Nephron (organoid): ENCODE data around the gene DNAH12.
"Not testable (repeated sequence)": the region's sequence is repeated elsewhere in the genome, so short reads cannot be mapped to it uniquely, and the experiment has no call there.

Source experiments
- H3K27ac Mint-ChIP-seq, 3 experiments: 2 replicates each; pipeline ENCODE4 v1.8.0; 2020; ENCODE audit warnings: mixed read lengths in 3 of 3, mild to moderate bottlenecking in 2 of 3, moderate library complexity in 1 of 3
- H3K27me3 Mint-ChIP-seq: 2 replicates; pipeline ENCODE4 v1.8.0; 2021; ENCODE audit warnings: low read depth, mild to moderate bottlenecking, moderate library complexity, mixed read lengths
- H3K36me3 Mint-ChIP-seq: 2 replicates; pipeline ENCODE4 v1.8.0; 2020; ENCODE audit warnings: low read depth, mixed read lengths
- H3K4me1 Mint-ChIP-seq: 2 replicates; pipeline ENCODE4 v1.8.0; 2020; ENCODE audit warnings: mixed read lengths
- H3K4me3 Mint-ChIP-seq, 3 experiments: 2 replicates each; pipeline ENCODE4 v1.8.0; 2020; ENCODE audit warnings: mild to moderate bottlenecking in 3 of 3, mixed read lengths in 3 of 3, moderate library complexity in 2 of 3
- H3K9me3 Mint-ChIP-seq: 2 replicates; pipeline ENCODE4 v1.8.0; 2020; ENCODE audit warnings: mixed read lengths
- CTCF ChIP-seq, 3 experiments: fragments of 200-600 bp; sonication (generic); IDR thresholded peaks; one replicate each; pipeline ENCODE4 v1.5.0; 2021; ENCODE audit warnings: antibody characterized with exemption in 3 of 3; ENCODE audit not compliant: unreplicated experiment in 3 of 3

DNAH12 gene

GRCh38 chr3:57464801-57465200 is 79.3 kb downstream of the DNAH12 start:
- H3K36me3 Mint-ChIP-seq: no peaks in the 10 kb centered on the region
- no peak overlapping the region for H3K27ac Mint-ChIP-seq
- H3K27me3 Mint-ChIP-seq: no peaks in the 10 kb centered on the region
- H3K9me3 Mint-ChIP-seq: no peaks in the 10 kb centered on the region
- no peaks in the 10 kb centered on the region for H3K4me1 Mint-ChIP-seq
- TF ChIP-seq CTCF (IDR thresholded peaks at IDR 0.05; ENCODE audit: unreplicated experiment in 3 of 3): peak in 1 of 3 experiments; percentile 14
- no peak overlapping the region for H3K4me3 Mint-ChIP-seq

GRCh38 chr3:57464011-57464410 is 80.1 kb downstream of the DNAH12 start:
- no peak for TF ChIP-seq CTCF (IDR thresholded peaks at IDR 0.05; ENCODE audit: unreplicated experiment in 3 of 3)
- no peaks in the 10 kb centered on the region for H3K27me3 Mint-ChIP-seq
- H3K9me3 Mint-ChIP-seq: no peaks in the 10 kb centered on the region
- H3K27ac Mint-ChIP-seq: no peak overlapping the region
- no peaks in the 10 kb centered on the region for H3K36me3 Mint-ChIP-seq
- H3K4me3 Mint-ChIP-seq: no peak overlapping the region
- no peaks in the 10 kb centered on the region for H3K4me1 Mint-ChIP-seq

GRCh38 chr3:57451150-57451846 is 92.8 kb downstream of the DNAH12 start:
- Mint-ChIP-seq H3K4me1 (peaks cover 15% of the 10 kb centered on the region), H3K27ac (no peak overlapping the region), H3K9me3 (no peaks in the 10 kb centered on the region), H3K27me3 (no peaks in the 10 kb centered on the region), H3K36me3 (no peaks in the 10 kb centered on the region), H3K4me3 (no peak overlapping the region)
- no peak for TF ChIP-seq CTCF (IDR thresholded peaks at IDR 0.05; ENCODE audit: unreplicated experiment in 3 of 3)

GRCh38 chr3:57449276-57449847 is 94.8 kb downstream of the DNAH12 start:
- not testable (repeated sequence) for H3K27ac Mint-ChIP-seq, H3K36me3 Mint-ChIP-seq

GRCh38 chr3:57448489-57448888 is 95.7 kb downstream of the DNAH12 start:
- Mint-ChIP-seq H3K27ac (peak overlapping the region in 2 of 3 experiments; percentile 56 to 58), H3K4me1 (peaks cover 15% of the 10 kb centered on the region)
- not testable (repeated sequence) for H3K9me3 Mint-ChIP-seq, H3K27me3 Mint-ChIP-seq, H3K4me3 Mint-ChIP-seq, H3K36me3 Mint-ChIP-seq

More at GRCh38 chr3:57449276-57449847, 94.8 kb downstream of the DNAH12 start:
- peaks cover 15% of the 10 kb centered on the region for H3K4me1 Mint-ChIP-seq
- H3K27me3 Mint-ChIP-seq, H3K9me3 Mint-ChIP-seq, H3K4me3 Mint-ChIP-seq: not testable (repeated sequence)

GRCh38 chr3:57446318-57446841 is 97.8 kb downstream of the DNAH12 start:
- no peak overlapping the region for H3K4me3 Mint-ChIP-seq
- H3K9me3 Mint-ChIP-seq: no peaks in the 10 kb centered on the region
- no peaks in the 10 kb centered on the region for H3K36me3 Mint-ChIP-seq
- no peaks in the 10 kb centered on the region for H3K27me3 Mint-ChIP-seq
- TF ChIP-seq CTCF (IDR thresholded peaks at IDR 0.05; ENCODE audit: unreplicated experiment in 3 of 3): no peak
- peak overlapping the region in 2 of 3 experiments; percentile 13 to 33 for H3K27ac Mint-ChIP-seq
- peaks cover 15% of the 10 kb centered on the region for H3K4me1 Mint-ChIP-seq

- no peak overlapping the region for H3K4me3 Mint-ChIP-seq
- H3K27ac Mint-ChIP-seq: no peak overlapping the region
- no peaks in the 10 kb centered on the region for H3K27me3 Mint-ChIP-seq
- H3K9me3 Mint-ChIP-seq: no peaks in the 10 kb centered on the region
- no peak for TF ChIP-seq CTCF (IDR thresholded peaks at IDR 0.05; ENCODE audit: unreplicated experiment in 3 of 3)
- peaks cover 7% of the 10 kb centered on the region for H3K4me1 Mint-ChIP-seq
- H3K36me3 Mint-ChIP-seq: no peaks in the 10 kb centered on the region
Measured at GRCh38 chr3:57444469-57444868, 99.7 kb downstream of the DNAH12 start.

GRCh38 chr3:57440144-57440543 is 104.0 kb downstream of the DNAH12 start:
- not testable (repeated sequence) for H3K27me3 Mint-ChIP-seq, H3K4me1 Mint-ChIP-seq, H3K36me3 Mint-ChIP-seq, H3K27ac Mint-ChIP-seq, H3K4me3 Mint-ChIP-seq, H3K9me3 Mint-ChIP-seq

- not testable (repeated sequence) for H3K4me3 Mint-ChIP-seq, H3K4me1 Mint-ChIP-seq, H3K27ac Mint-ChIP-seq, H3K36me3 Mint-ChIP-seq, H3K9me3 Mint-ChIP-seq, H3K27me3 Mint-ChIP-seq
Measured at GRCh38 chr3:57438460-57438859, 105.7 kb downstream of the DNAH12 start.
